HG03575 (cell line): Measurements from ENCODE around the gene MAP3K7.

Experiments used
- ATAC-seq: cut with Tn5 transposase; IDR thresholded peaks from one replicate; pipeline ENCODE4 v1.9.1; 2021; ENCODE audit not compliant: unreplicated experiment, insufficient number of reproducible peaks, low FRiP score; ENCODE audit errors: extremely low read depth

Gene MAP3K7

DNA sequence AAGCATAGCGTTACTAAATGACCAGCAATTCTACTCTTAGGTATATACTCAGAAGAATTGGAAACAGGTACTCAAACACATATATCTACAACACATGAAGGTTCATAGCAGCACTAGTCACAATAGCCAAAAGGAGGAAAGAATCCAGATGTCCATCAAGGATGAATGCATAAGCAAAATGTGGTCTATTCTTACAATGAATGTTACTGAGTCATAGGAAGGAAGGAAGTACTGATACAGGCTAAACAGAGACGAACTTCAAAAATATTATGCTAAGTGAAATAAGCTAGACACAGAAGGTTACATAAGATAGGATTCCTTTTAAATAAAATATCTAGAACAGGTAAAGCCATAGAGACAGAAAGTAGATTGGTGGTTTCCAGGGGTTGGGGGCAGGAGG lies 93.5 kb downstream of the MAP3K7 start:
- ATAC-seq, result no peak

DNA sequence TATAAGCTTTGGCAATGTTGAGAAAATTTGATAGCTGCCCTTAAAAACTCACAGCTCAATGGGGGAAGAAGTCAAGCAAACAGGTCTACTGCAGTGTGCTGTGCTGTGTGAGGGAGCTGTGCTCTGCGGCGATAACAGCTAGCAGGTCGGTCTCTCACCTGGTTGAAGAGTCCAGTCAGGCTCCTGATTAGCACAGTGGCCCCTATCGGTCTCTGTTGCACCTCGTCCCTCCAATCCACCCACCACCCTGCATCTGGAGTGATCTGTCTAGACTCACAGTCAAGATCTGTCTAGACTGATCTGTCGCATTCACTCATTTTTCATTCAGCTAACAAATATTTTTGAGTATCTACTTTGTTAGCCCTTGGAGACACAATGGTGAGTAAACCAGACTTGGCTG lies 94.1 kb downstream of the MAP3K7 start:
- ATAC-seq, result no peak

GRCh38 chr6:90492369-90492768 lies 94.5 kb downstream of the MAP3K7 start:
- no peak for ATAC-seq

GRCh38 chr6:90490030-90490716 lies 96.7 kb downstream of the MAP3K7 start:
- no peak for ATAC-seq

DNA sequence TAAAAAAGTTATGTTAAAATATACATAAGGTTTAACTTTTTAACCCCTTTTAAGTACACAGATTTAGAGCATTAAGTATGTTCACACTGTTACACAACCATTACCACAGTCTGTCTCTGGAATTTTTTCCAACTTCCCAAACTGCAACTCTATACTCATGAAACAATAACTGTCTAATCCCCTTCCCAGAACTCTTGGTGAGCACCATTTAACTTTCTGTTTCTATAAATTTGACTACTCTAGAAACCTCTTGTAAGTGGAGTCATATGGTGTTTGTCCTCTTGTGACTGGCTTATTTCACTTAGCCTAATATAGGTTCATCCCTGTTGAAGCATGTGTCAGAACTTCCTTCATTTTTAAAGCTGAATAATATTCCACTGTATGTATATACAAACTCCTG lies 98.1 kb downstream of the MAP3K7 start:
- ATAC-seq, result no peak

GRCh38 chr6:90485635-90486277 lies 101.1 kb downstream of the MAP3K7 start:
- ATAC-seq, result no peak

DNA sequence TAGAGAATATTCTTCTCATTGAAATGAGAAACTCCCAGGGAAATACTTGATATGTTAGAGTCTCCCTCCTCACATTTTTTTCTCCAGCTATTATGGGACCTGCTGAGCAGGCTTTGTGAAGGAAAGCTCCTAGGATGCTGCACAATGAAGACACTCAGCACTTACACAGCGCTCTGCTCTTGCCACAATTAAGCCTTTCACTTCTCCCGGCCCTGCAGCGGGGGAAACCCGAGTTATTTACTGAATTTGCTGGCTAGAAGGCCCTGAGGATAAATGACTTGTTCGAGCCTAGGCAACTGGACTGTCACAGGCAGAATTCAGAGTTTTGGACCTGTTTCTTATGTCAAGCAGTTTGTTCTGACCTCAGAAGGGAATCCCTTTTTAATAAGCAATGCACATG lies 102.0 kb downstream of the MAP3K7 start:
- no peak for ATAC-seq

- ATAC-seq, result no peak
Measured at GRCh38 chr6:90484385-90484784, 102.5 kb downstream of the MAP3K7 start.

- ATAC-seq, result no peak
Measured at GRCh38 chr6:90483956-90484355, 102.9 kb downstream of the MAP3K7 start.

- no peak for ATAC-seq
Measured at GRCh38 chr6:90483116-90483839, 103.6 kb downstream of the MAP3K7 start.

DNA sequence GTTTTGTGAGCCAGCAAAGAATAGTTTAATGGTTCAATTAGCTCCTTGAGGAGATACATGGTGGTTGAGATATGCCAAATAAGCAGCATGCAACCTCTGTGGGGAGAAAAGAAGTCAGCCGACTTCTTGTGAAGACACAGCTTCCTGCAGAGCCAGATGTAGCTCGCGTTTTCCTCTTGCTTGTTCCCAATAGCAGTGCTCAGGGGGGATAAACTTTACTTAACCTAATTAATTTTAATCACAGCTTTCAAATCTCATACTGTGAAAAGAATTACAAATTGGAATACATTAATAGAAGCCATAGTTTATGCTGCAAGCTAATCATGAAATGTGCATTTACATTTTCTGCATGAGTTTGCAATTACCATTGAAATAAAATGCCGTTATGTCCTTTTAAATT lies 106.2 kb downstream of the MAP3K7 start:
- ATAC-seq, result no peak

GRCh38 chr6:90479603-90479926 lies 107.3 kb downstream of the MAP3K7 start:
- no peak for ATAC-seq

DNA sequence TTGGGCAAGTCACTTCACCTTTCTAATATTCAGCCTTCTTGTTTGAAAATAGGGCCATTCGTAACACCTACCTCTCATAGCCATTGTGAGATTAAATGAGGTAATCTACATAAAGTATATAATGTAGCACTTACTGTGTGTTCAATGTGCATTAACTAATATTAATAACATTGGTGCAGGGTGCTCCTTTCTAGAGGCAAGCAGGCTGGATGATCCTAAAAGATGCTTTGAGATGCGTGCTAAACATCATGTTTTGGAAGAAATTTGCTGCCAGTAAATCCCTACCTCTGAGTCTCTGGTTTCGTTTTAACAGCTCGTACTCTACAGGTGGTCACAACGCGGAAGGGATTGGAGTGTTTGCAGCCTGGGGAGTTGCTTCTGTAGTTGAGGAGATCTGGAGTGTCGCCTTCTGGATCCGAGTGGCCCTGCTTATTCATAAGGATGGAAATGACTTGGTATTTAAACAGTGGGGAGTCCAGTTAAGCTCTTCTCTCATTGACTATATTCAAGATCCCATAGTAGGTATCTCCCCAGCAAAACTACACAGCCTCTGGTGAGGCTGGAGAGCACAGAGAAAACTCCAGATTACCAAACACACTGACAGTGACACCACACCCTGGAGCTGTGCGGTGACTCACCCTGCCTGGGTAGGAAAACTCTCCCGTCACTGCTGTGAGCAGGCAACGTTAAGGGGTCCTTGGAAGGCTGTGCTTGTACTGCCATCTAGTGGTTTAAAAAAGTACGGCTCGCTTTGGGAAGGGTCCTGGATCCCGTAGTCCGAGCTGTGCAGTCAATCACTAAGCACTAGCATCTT lies 107.9 kb downstream of the MAP3K7 start:
- peak; percentile 70 for ATAC-seq

DNA sequence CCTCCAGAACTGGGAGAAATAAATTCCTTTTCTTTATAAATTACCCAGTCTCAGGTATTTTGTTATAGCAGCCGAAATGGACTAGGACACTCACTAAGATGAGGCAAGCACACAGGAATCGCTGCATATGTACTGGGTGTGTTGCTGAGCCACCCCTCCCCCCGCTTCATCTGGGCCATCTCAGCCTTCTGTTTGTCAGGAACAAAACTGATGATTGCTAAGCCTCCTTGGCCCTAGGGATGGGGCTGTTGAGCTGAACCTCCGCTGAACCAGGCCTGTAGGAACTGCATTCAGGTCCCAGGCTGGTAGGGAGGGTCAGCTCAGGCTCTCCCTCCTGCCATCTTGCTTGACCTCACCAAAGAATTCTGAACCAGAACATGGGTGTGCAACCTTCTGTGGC lies 108.6 kb downstream of the MAP3K7 start:
- no peak for ATAC-seq

- no peak for ATAC-seq
Measured at GRCh38 chr6:90477366-90477765, 109.5 kb downstream of the MAP3K7 start.

DNA sequence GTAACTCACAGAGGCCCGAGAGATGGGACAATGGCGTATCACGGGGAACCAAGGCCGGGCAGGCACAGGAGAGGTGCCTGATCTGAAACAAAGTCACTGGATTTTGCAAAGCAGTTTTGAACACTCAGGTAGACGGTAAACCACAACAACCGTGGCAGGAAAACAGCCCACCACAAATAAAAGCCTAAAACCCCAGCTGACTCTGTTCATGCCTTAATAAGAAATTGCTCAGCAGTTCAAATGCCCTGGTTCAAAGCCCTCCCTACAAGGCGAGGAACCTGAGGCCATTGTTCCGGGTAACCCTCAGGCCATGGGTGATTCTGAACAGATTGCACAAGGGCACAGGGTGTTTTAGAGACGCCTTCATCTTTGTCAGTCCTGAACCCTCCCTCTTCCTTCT lies 114.2 kb downstream of the MAP3K7 start:
- no peak for ATAC-seq

DNA sequence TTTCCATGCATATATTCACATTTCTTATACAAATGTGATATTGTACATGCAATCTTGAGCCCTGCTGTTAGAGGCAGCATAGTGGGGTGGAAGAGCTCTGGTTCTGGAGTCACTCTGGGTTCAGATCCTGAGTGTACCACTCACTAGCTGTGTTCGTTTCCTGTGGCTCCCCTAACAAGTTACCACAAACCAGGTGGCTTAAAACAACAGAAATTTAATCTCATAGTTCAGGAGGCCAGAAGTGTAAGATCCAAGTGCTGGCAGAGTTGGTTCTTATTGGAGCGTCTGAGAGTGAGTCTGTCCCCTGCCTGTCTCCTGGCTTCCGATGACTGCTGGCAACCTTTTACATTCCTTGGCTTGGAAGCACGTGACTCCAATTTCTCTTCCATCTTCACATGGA lies 115.6 kb downstream of the MAP3K7 start:
- ATAC-seq, result no peak

DNA sequence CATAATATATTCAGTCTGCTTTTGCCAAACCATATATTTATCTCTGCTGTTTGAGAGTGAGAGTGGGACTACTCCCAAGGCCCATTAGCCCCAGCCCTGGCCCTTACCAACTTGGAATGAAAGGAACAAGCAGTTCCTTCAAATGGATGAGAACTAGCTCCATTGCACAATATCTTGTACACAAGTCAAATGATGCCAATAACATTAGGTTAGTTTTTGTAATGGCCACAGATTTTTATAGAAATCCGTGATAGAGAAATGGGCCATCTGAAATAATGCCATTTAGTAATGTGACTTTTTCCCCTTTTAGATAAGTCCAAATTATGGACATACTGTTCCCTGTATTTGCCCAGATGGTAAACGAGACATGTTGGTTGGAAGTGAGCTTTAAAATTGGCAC lies 117.0 kb downstream of the MAP3K7 start:
- ATAC-seq, result no peak

DNA sequence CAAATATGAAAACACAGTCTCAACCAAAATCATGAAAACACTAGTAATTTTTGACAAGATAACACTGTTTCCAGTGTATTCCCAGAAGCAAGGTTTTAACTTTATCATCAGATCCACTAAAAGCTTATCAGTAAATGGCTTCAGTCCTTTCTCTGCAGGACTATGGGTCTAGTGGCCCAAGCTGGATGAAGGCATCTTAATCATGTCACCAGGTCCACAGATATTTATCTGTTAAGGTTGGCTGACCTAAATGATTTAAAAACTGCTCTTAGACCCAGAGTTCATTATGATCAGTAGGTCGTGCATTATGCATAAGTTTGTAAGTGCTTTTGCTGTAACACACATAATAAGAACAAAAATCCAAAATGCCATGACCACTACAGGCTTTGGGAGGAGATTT lies 118.0 kb downstream of the MAP3K7 start:
- ATAC-seq, result no peak

DNA sequence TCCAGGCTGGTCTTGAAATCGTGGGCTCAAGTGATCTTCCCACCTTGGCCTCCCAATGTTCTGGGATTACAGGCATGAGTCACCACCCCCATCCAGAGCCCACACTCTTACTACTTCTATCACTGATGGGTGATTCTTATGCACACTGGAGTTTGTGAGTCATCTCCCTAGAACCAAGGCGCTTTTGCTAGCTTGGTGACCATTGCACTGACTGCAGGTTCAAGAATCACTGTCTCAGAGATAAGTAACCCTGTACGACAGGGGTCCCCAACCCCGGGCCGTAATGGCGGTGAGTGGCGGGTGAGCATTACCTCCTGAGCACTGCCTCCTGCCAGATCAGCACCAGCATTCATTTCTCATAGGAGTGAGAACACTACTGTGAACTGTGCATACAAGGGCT lies 118.8 kb downstream of the MAP3K7 start:
- no peak for ATAC-seq
